ENCODE measurements around the gene AFAP1L1.

The AFAP1L1 gene

DNA sequence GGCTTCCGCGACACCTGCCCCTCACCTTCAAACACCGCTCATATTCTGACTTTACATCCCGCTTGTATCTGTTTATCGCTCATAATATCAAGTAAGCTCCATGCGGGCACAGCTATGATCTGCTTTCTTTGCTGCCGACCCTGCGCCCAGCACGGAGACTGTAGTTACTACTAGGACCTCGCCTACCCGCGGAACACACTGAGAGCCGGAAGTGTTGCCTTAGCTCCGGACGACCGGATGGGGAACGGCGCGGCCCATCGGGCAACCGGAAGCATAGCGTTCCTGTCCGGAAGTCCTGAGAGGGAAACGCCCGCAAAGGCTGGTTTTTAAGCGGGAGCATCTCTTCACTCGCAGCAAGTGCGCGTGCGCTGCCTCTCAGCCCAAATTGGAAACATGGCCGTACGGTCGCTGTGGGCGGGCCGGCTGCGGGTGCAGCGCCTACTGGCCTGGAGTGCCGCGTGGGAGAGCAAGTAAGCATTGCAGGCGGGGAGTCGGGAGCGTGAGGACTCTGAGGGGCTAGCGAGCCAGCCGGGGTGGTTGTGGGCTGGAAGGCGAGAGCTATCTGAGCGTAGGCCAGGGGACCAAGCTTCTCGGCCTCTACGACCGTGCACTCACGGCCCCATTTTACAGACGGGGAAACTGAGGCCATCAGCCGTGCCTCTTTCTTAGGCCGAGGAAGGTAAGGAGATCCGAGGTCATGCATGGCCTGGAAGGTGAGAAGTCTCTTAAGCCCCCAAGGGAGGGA, 73.7 kb downstream of the AFAP1L1 start, which contains the start of gene GRPEL2 (continued):
- TF ChIP-seq ZNF214 (tag by site-specific recombination; IDR thresholded peaks at IDR 0.05; ENCODE audit: borderline replicate concordance) (no peak), ZNF777 (tag by site-specific recombination; IDR thresholded peaks at IDR 0.05; ENCODE audit: borderline replicate concordance) (no peak), ZNF114 (tag by site-specific recombination; IDR thresholded peaks at IDR 0.05) (no peak), ZNF521 (tag by site-specific recombination; IDR thresholded peaks at IDR 0.05) (no peak), ZBTB17 (tag by site-specific recombination; IDR thresholded peaks at IDR 0.05) (peak; percentile 37), ZNF133 (tag by site-specific recombination; IDR thresholded peaks at IDR 0.05) (no peak), ZNF10 (tag by site-specific recombination; IDR thresholded peaks at IDR 0.05) (no peak), ZNF529 (tag by site-specific recombination; IDR thresholded peaks at IDR 0.05; ENCODE audit: insufficient replicate concordance) (no peak), ZNF311 (tag by site-specific recombination; IDR thresholded peaks at IDR 0.05; ENCODE audit: borderline replicate concordance) (no peak), SP2 (tag by site-specific recombination; IDR thresholded peaks at IDR 0.05) (peak; percentile 96), YY2 (tag by site-specific recombination; IDR thresholded peaks at IDR 0.05) (peak; percentile 80), GLIS1 (tag by site-specific recombination; IDR thresholded peaks at IDR 0.05) (peak; percentile 76), ZNF292 (tag by site-specific recombination; IDR thresholded peaks at IDR 0.05; ENCODE audit: borderline replicate concordance, low read depth) (no peak), ZNF423 (tag by site-specific recombination; IDR thresholded peaks at IDR 0.05) (no peak), ZNF660 (tag by site-specific recombination; IDR thresholded peaks at IDR 0.05) (no peak; the same call in 1 of the 2 replicates), ZNF266 (tag by site-specific recombination; IDR thresholded peaks at IDR 0.05; ENCODE audit: low read depth) (no peak), OVOL3 (tag by site-specific recombination; IDR thresholded peaks at IDR 0.05) (peak; percentile 19), ZNF16 (tag by site-specific recombination; IDR thresholded peaks at IDR 0.05; ENCODE audit: low read depth) (no peak), ZNF677 (tag by site-specific recombination; IDR thresholded peaks at IDR 0.05) (no peak), HOXD13 (CRISPR knock-in tag; IDR thresholded peaks at IDR 0.05; ENCODE audit: borderline replicate concordance) (no peak), ZNF768 (tag by site-specific recombination; IDR thresholded peaks at IDR 0.05) (no peak), ZNF335 (tag by site-specific recombination; conservative IDR thresholded peaks at IDR 0.05) (peak; percentile 98), YY1 (tag by site-specific recombination; IDR thresholded peaks at IDR 0.05) (peak; percentile 78), OSR2 (tag by site-specific recombination; IDR thresholded peaks at IDR 0.05) (no peak), ZNF544 (tag by site-specific recombination; IDR thresholded peaks at IDR 0.05) (no peak), ZXDB (tag by site-specific recombination; IDR thresholded peaks at IDR 0.05) (peak; percentile 78), SP3 (tag by site-specific recombination; IDR thresholded peaks at IDR 0.05) (peak; percentile 70)
- TF ChIP-seq, protein P1, sequence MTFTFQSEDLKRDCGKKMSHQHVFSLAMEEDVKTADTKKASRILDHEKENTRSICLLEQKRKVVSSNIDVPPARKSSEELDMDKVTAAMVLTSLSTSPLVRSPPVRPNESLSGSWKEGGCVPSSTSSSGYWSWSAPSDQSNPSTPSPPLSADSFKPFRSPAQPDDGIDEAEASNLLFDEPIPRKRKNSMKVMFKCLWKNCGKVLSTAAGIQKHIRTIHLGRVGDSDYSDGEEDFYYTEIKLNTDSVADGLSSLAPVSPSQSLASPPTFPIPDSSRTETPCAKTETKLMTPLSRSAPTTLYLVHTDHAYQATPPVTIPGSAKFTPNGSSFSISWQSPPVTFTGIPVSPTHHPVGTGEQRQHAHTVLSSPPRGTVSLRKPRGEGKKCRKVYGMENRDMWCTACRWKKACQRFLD (tag by site-specific recombination; IDR thresholded peaks at IDR 0.05) = no peak
- TF ChIP-seq, protein P2, sequence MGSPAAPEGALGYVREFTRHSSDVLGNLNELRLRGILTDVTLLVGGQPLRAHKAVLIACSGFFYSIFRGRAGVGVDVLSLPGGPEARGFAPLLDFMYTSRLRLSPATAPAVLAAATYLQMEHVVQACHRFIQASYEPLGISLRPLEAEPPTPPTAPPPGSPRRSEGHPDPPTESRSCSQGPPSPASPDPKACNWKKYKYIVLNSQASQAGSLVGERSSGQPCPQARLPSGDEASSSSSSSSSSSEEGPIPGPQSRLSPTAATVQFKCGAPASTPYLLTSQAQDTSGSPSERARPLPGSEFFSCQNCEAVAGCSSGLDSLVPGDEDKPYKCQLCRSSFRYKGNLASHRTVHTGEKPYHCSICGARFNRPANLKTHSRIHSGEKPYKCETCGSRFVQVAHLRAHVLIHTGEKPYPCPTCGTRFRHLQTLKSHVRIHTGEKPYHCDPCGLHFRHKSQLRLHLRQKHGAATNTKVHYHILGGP (tag by site-specific recombination; IDR thresholded peaks at IDR 0.05) = no peak
- TF ChIP-seq, protein P3, sequence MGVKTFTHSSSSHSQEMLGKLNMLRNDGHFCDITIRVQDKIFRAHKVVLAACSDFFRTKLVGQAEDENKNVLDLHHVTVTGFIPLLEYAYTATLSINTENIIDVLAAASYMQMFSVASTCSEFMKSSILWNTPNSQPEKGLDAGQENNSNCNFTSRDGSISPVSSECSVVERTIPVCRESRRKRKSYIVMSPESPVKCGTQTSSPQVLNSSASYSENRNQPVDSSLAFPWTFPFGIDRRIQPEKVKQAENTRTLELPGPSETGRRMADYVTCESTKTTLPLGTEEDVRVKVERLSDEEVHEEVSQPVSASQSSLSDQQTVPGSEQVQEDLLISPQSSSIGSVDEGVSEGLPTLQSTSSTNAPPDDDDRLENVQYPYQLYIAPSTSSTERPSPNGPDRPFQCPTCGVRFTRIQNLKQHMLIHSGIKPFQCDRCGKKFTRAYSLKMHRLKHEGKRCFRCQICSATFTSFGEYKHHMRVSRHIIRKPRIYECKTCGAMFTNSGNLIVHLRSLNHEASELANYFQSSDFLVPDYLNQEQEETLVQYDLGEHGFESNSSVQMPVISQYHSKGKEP (tag by site-specific recombination; IDR thresholded peaks at IDR 0.05) = no peak; the same call in 1 of the 2 replicates
- TF ChIP-seq, protein P4, sequence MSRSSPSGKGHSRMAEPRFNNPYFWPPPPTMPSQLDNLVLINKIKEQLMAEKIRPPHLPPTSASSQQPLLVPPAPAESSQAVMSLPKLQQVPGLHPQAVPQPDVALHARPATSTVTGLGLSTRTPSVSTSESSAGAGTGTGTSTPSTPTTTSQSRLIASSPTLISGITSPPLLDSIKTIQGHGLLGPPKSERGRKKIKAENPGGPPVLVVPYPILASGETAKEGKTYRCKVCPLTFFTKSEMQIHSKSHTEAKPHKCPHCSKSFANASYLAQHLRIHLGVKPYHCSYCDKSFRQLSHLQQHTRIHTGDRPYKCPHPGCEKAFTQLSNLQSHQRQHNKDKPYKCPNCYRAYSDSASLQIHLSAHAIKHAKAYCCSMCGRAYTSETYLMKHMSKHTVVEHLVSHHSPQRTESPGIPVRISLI (tag by site-specific recombination; IDR thresholded peaks at IDR 0.05) = 0 out of 2 replicates have a peak, but pooled peaks have one; percentile 18
- TF ChIP-seq, protein P5, sequence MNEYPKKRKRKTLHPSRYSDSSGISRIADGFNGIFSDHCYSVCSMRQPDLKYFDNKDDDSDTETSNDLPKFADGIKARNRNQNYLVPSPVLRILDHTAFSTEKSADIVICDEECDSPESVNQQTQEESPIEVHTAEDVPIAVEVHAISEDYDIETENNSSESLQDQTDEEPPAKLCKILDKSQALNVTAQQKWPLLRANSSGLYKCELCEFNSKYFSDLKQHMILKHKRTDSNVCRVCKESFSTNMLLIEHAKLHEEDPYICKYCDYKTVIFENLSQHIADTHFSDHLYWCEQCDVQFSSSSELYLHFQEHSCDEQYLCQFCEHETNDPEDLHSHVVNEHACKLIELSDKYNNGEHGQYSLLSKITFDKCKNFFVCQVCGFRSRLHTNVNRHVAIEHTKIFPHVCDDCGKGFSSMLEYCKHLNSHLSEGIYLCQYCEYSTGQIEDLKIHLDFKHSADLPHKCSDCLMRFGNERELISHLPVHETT (tag by site-specific recombination; IDR thresholded peaks at IDR 0.05) = peak; percentile 92

All from HEK293 (cell line).